ENCODE data around the gene ZNF423.

The ZNF423 gene

GRCh38 chr16:49602201-49602975 is 253.5 kb downstream of the ZNF423 start:
- Histone ChIP-seq H3K9me3 (ENCODE audit: control insufficient read depth, low read length) (no peaks in the 10 kb centered on the region), H3K4me1 (ENCODE audit: control insufficient read depth, insufficient read depth, low read depth, low read length) (peaks cover 21% of the 10 kb centered on the region), H3K4me2 (ENCODE audit: low read length, poor library complexity, severe bottlenecking) (no peak overlapping the region), H3K4ac (ENCODE audit: low read depth in 1 of 2, low read length in 2 of 2) (no peak overlapping the region), H2BK5ac (ENCODE audit: low read depth, low read length, poor library complexity, severe bottlenecking) (no peak overlapping the region), H3K14ac (ENCODE audit: low read length in 2 of 2) (no peak overlapping the region), H3K9ac (ENCODE audit: low read length) (no peak overlapping the region), H3K18ac (ENCODE audit: low read depth in 1 of 2, low read length in 2 of 2) (no peak overlapping the region), H2BK15ac (ENCODE audit: low read depth, poor library complexity, severe bottlenecking) (no peak overlapping the region), H4K8ac (ENCODE audit: low read length) (no peak overlapping the region), H2BK120ac (ENCODE audit: low read depth, low read length) (no peak overlapping the region), H2AFZ (ENCODE audit: low read depth, low read length) (no peak overlapping the region), H3K36me3 (ENCODE audit: control insufficient read depth in 1 of 2, insufficient read depth in 2 of 2, low read depth in 1 of 2, low read length in 2 of 2) (peaks cover 0 to 3% of the 10 kb centered on the region in 2 experiments), H3K79me1 (replicated peaks; ENCODE audit: low read length, poor library complexity, severe bottlenecking) (no peaks in the 10 kb centered on the region), H2AK5ac (ENCODE audit: low read length, severe bottlenecking) (peak overlapping the region; percentile 62), H3K4me3 (ENCODE audit: insufficient read depth in 1 of 2, low read depth in 1 of 2, low read length in 2 of 2) (no peak overlapping the region), H2BK12ac (ENCODE audit: low read length in 2 of 2) (no peak overlapping the region), H4K91ac (ENCODE audit: low read length) (no peak overlapping the region), H3K23ac (ENCODE audit: low read length in 2 of 2) (no peak overlapping the region), H3K27me3 (ENCODE audit: control insufficient read depth in 1 of 2, insufficient read depth in 1 of 2, low read length in 2 of 2) (peaks cover 4 to 15% of the 10 kb centered on the region in 2 experiments), H3K27ac (ENCODE audit: low read length, poor library complexity, severe bottlenecking) (no peak overlapping the region)
- DNase-seq = no peak
- 79% methylated on average over 22 of the region's 22 CpGs for WGBS

- Histone ChIP-seq H2BK120ac (ENCODE audit: low read depth, low read length) (no peak overlapping the region), H3K9me3 (ENCODE audit: control insufficient read depth, low read length) (no peaks in the 10 kb centered on the region), H3K27ac (ENCODE audit: low read length, poor library complexity, severe bottlenecking) (no peak overlapping the region), H2BK15ac (ENCODE audit: low read depth, poor library complexity, severe bottlenecking) (no peak overlapping the region), H3K79me1 (replicated peaks; ENCODE audit: low read length, poor library complexity, severe bottlenecking) (no peaks in the 10 kb centered on the region), H4K91ac (ENCODE audit: low read length) (no peak overlapping the region), H4K8ac (ENCODE audit: low read length) (no peak overlapping the region), H3K14ac (ENCODE audit: low read length in 2 of 2) (no peak overlapping the region), H3K23ac (ENCODE audit: low read length in 2 of 2) (no peak overlapping the region), H3K36me3 (ENCODE audit: control insufficient read depth in 1 of 2, insufficient read depth in 2 of 2, low read depth in 1 of 2, low read length in 2 of 2) (peaks cover 0 to 3% of the 10 kb centered on the region in 2 experiments), H3K4me1 (ENCODE audit: control insufficient read depth, insufficient read depth, low read depth, low read length) (peaks cover 26% of the 10 kb centered on the region), H3K27me3 (ENCODE audit: control insufficient read depth in 1 of 2, insufficient read depth in 1 of 2, low read length in 2 of 2) (peaks cover 4 to 15% of the 10 kb centered on the region in 2 experiments), H2AK5ac (ENCODE audit: low read length, severe bottlenecking) (peak overlapping the region; percentile 55), H3K9ac (ENCODE audit: low read length) (no peak overlapping the region), H2AFZ (ENCODE audit: low read depth, low read length) (no peak overlapping the region), H3K4ac (ENCODE audit: low read depth in 1 of 2, low read length in 2 of 2) (no peak overlapping the region), H3K4me2 (ENCODE audit: low read length, poor library complexity, severe bottlenecking) (no peak overlapping the region), H2BK12ac (ENCODE audit: low read length in 2 of 2) (no peak overlapping the region), H3K4me3 (ENCODE audit: insufficient read depth in 1 of 2, low read depth in 1 of 2, low read length in 2 of 2) (no peak overlapping the region), H2BK5ac (ENCODE audit: low read depth, low read length, poor library complexity, severe bottlenecking) (no peak overlapping the region), H3K18ac (ENCODE audit: low read depth in 1 of 2, low read length in 2 of 2) (no peak overlapping the region)
- no peak for DNase-seq
- 77% methylated on average over 6 of the region's 6 CpGs for WGBS
Measured at GRCh38 chr16:49601576-49601975, 254.3 kb downstream of the ZNF423 start.

GRCh38 chr16:49600976-49601375 is 254.9 kb downstream of the ZNF423 start:
- no peak overlapping the region for H3K27ac ChIP-seq (ENCODE audit: low read length, poor library complexity, severe bottlenecking)
- no peak overlapping the region for H2AFZ ChIP-seq (ENCODE audit: low read depth, low read length)
- peaks cover 27% of the 10 kb centered on the region for H3K4me1 ChIP-seq (ENCODE audit: control insufficient read depth, insufficient read depth, low read depth, low read length)
- no peak overlapping the region for H2BK120ac ChIP-seq (ENCODE audit: low read depth, low read length)
- no peaks in the 10 kb centered on the region for H3K9me3 ChIP-seq (ENCODE audit: control insufficient read depth, low read length)
- no peak overlapping the region for H3K14ac ChIP-seq (ENCODE audit: low read length in 2 of 2)
- H3K27me3 ChIP-seq (ENCODE audit: control insufficient read depth in 1 of 2, insufficient read depth in 1 of 2, low read length in 2 of 2) = peaks cover 4 to 15% of the 10 kb centered on the region in 2 experiments
- H3K23ac ChIP-seq (ENCODE audit: low read length in 2 of 2) = no peak overlapping the region
- no peaks in the 10 kb centered on the region for H3K79me1 ChIP-seq (replicated peaks; ENCODE audit: low read length, poor library complexity, severe bottlenecking)
- no peak overlapping the region for H4K8ac ChIP-seq (ENCODE audit: low read length)
- no peak overlapping the region for H3K4me2 ChIP-seq (ENCODE audit: low read length, poor library complexity, severe bottlenecking)
- no peak overlapping the region for H2BK12ac ChIP-seq (ENCODE audit: low read length in 2 of 2)
- H2AK5ac ChIP-seq (ENCODE audit: low read length, severe bottlenecking) = no peak overlapping the region
- H3K9ac ChIP-seq (ENCODE audit: low read length) = no peak overlapping the region
- DNase-seq = no peak
- no peak overlapping the region for H2BK5ac ChIP-seq (ENCODE audit: low read depth, low read length, poor library complexity, severe bottlenecking)
- H2BK15ac ChIP-seq (ENCODE audit: low read depth, poor library complexity, severe bottlenecking) = no peak overlapping the region
- H3K18ac ChIP-seq (ENCODE audit: low read depth in 1 of 2, low read length in 2 of 2) = no peak overlapping the region
- WGBS = 85% methylated on average over 5 of the region's 8 CpGs
- no peak overlapping the region for H3K4ac ChIP-seq (ENCODE audit: low read depth in 1 of 2, low read length in 2 of 2)
- peaks cover 0 to 3% of the 10 kb centered on the region in 2 experiments for H3K36me3 ChIP-seq (ENCODE audit: control insufficient read depth in 1 of 2, insufficient read depth in 2 of 2, low read depth in 1 of 2, low read length in 2 of 2)
- no peak overlapping the region for H3K4me3 ChIP-seq (ENCODE audit: insufficient read depth in 1 of 2, low read depth in 1 of 2, low read length in 2 of 2)
- H4K91ac ChIP-seq (ENCODE audit: low read length) = no peak overlapping the region

- no peak overlapping the region for H3K4me3 ChIP-seq (ENCODE audit: insufficient read depth in 1 of 2, low read depth in 1 of 2, low read length in 2 of 2)
- no peak overlapping the region for H2BK120ac ChIP-seq (ENCODE audit: low read depth, low read length)
- H3K18ac ChIP-seq (ENCODE audit: low read depth in 1 of 2, low read length in 2 of 2) = no peak overlapping the region
- H4K8ac ChIP-seq (ENCODE audit: low read length) = no peak overlapping the region
- no peaks in the 10 kb centered on the region for H3K79me1 ChIP-seq (replicated peaks; ENCODE audit: low read length, poor library complexity, severe bottlenecking)
- H4K91ac ChIP-seq (ENCODE audit: low read length) = peak overlapping the region; percentile 16
- no peak overlapping the region for H3K4ac ChIP-seq (ENCODE audit: low read depth in 1 of 2, low read length in 2 of 2)
- no peak overlapping the region for H3K14ac ChIP-seq (ENCODE audit: low read length in 2 of 2)
- no peak for DNase-seq
- H3K4me2 ChIP-seq (ENCODE audit: low read length, poor library complexity, severe bottlenecking) = no peak overlapping the region
- H2AFZ ChIP-seq (ENCODE audit: low read depth, low read length) = no peak overlapping the region
- H3K27ac ChIP-seq (ENCODE audit: low read length, poor library complexity, severe bottlenecking) = no peak overlapping the region
- peaks cover 0 to 3% of the 10 kb centered on the region in 2 experiments for H3K36me3 ChIP-seq (ENCODE audit: control insufficient read depth in 1 of 2, insufficient read depth in 2 of 2, low read depth in 1 of 2, low read length in 2 of 2)
- H3K9ac ChIP-seq (ENCODE audit: low read length) = no peak overlapping the region
- H3K4me1 ChIP-seq (ENCODE audit: control insufficient read depth, insufficient read depth, low read depth, low read length) = peaks cover 27% of the 10 kb centered on the region
- H2BK12ac ChIP-seq (ENCODE audit: low read length in 2 of 2) = no peak overlapping the region
- no peak overlapping the region for H3K23ac ChIP-seq (ENCODE audit: low read length in 2 of 2)
- H2AK5ac ChIP-seq (ENCODE audit: low read length, severe bottlenecking) = peak overlapping the region; percentile 33
- no peaks in the 10 kb centered on the region for H3K9me3 ChIP-seq (ENCODE audit: control insufficient read depth, low read length)
- no peak overlapping the region for H2BK5ac ChIP-seq (ENCODE audit: low read depth, low read length, poor library complexity, severe bottlenecking)
- peaks cover 4 to 15% of the 10 kb centered on the region in 2 experiments for H3K27me3 ChIP-seq (ENCODE audit: control insufficient read depth in 1 of 2, insufficient read depth in 1 of 2, low read length in 2 of 2)
- 32% methylated on average over 23 of the region's 23 CpGs for WGBS
- no peak overlapping the region for H2BK15ac ChIP-seq (ENCODE audit: low read depth, poor library complexity, severe bottlenecking)
Measured at GRCh38 chr16:49600536-49600935, 255.4 kb downstream of the ZNF423 start.

All from mesenchymal stem cell (in vitro differentiated cells and primary cell).